GM13977 (cell line): Measurements from ENCODE around the gene SPEM1.

Experiments
- DNase-seq: peaks from one replicate; pipeline ENCODE4 v3.0.0; 2012; ENCODE audit warnings: low spot score
- CTCF ChIP-seq: IDR thresholded peaks from 2 replicates; pipeline ENCODE4 v1.5.1; 2012; ENCODE audit warnings: mild to moderate bottlenecking, control low read depth; ENCODE audit not compliant: insufficient read depth; ENCODE audit errors: extremely low read depth, missing control alignments
- in situ Hi-C: fragments of 300-500 bp; cut with MboI; formaldehyde crosslinking; loops from one replicate; pipeline ENCODE4 v1.12.0; 2022; ENCODE audit warnings: low sequenced_read_pairs, low pct_unique_long_range_greater_than_20kb, mixed read lengths, inconsistent platforms; ENCODE audit not compliant: unreplicated experiment

SPEM1 gene

GRCh38 chr17:7411427-7411750, 8.7 kb upstream of the SPEM1 start:
- DNase-seq: no peak
- TF ChIP-seq CTCF: no peak
- in situ Hi-C loops: no loop called here

GRCh38 chr17:7413346-7413985, 6.7 kb upstream of the SPEM1 start:
- TF ChIP-seq CTCF: no peak
- no peak for DNase-seq
- in situ Hi-C loops: no loop called here

GRCh38 chr17:7414837-7415236, 5.3 kb upstream of the SPEM1 start:
- no peak for DNase-seq
- in situ Hi-C loops: no loop called here
- TF ChIP-seq CTCF: no peak

- no peak for TF ChIP-seq CTCF
- in situ Hi-C loops: no loop called here
- DNase-seq: no peak
Observed at GRCh38 chr17:7415784-7416183, 4.3 kb upstream of the SPEM1 start.

GRCh38 chr17:7416323-7416722, 3.8 kb upstream of the SPEM1 start:
- no peak for DNase-seq
- no peak for TF ChIP-seq CTCF
- in situ Hi-C loops: no loop called here

GRCh38 chr17:7417056-7417655, 3.0 kb upstream of the SPEM1 start:
- DNase-seq: no peak
- in situ Hi-C loops: no loop called here
- TF ChIP-seq CTCF: no peak
